Measurements from ENCODE around the gene IFTAP. TPM values are rescaled to one million over a fixed set of nuclear protein-coding genes. Genes with fewer than 3 reads are reported as not detected.

IFTAP gene
- total RNA-seq, 1 experiment from 2014 or later: 13.8 TPM

GRCh38 chr11:36602135-36602534 lies 7.8 kb downstream of the IFTAP start:
- no TSS peak for BruUV-seq (replicated peaks)
- Histone ChIP-seq H3K36me3 (ENCODE audit: control insufficient read depth in 1 of 2, insufficient read depth in 2 of 2, low read length in 2 of 2) (no peaks in the 10 kb centered on the region), H2AFZ (ENCODE audit: low read depth, low read length, poor library complexity, severe bottlenecking) (no peak overlapping the region), H3K9me2 (ENCODE audit: insufficient read depth) (no peaks in the 10 kb centered on the region), H3K27me3 (ENCODE audit: insufficient read depth, low read length) (no peaks in the 10 kb centered on the region), H3K27ac (ENCODE audit: low read depth, low read length) (no peak overlapping the region), H3K9me3 (ENCODE audit: control insufficient read depth in 1 of 2, insufficient read depth in 1 of 2, low read depth in 1 of 2, low read length in 2 of 2) (no peaks in the 10 kb centered on the region), H3K4me1 (ENCODE audit: control insufficient read depth in 1 of 2, insufficient read depth in 2 of 2, low read length in 2 of 2) (no peaks in the 10 kb centered on the region), H3K4me3 (replicated peaks in 1 of 2; ENCODE audit: low read depth in 1 of 2, low read length in 2 of 2) (no peak overlapping the region), H3K79me2 (ENCODE audit: insufficient read depth, low read length) (no peaks in the 10 kb centered on the region), H3K4me2 (ENCODE audit: low read length) (no peak overlapping the region), H3K9ac (ENCODE audit: low read length) (no peak overlapping the region), H4K20me1 (ENCODE audit: insufficient read depth) (no peaks in the 10 kb centered on the region)
- RAD21 ChIA-PET (ENCODE audit: low non-redundant PET in 1 of 2, low total read pairs in 2 of 2, uncharacterized antibody in 2 of 2, unreplicated experiment in 2 of 2): no interaction called here
- POLR2A ChIA-PET: no interaction called here
- intact Hi-C loops (cut with micrococcal nuclease): no loop called here
- TF ChIP-seq CBX3 (IDR thresholded peaks at IDR 0.05; ENCODE audit: low read depth) (no peak), ZBTB33 (IDR thresholded peaks at IDR 0.05; ENCODE audit: extremely low read depth, insufficient replicate concordance, low read length) (no peak), YY1 (IDR thresholded peaks at IDR 0.05; ENCODE audit: extremely low read depth, insufficient replicate concordance, low read depth, low read length) (no peak), SRF (IDR thresholded peaks at IDR 0.05; ENCODE audit: low read depth) (no peak), SIN3A (IDR thresholded peaks at IDR 0.05; ENCODE audit: low read depth) (no peak), MAX (IDR thresholded peaks at IDR 0.05) (no peak), SP1 (IDR thresholded peaks at IDR 0.05; ENCODE audit: low read depth) (no peak), ATF3 (IDR thresholded peaks at IDR 0.05) (no peak)
- CTCF ChIA-PET: no interaction called here
- DNase-seq (ENCODE audit: low read depth, low spot score) (no peak), ATAC-seq (no peak)
